ENCODE measurements around the gene SHQ1.

The SHQ1 gene

DNA sequence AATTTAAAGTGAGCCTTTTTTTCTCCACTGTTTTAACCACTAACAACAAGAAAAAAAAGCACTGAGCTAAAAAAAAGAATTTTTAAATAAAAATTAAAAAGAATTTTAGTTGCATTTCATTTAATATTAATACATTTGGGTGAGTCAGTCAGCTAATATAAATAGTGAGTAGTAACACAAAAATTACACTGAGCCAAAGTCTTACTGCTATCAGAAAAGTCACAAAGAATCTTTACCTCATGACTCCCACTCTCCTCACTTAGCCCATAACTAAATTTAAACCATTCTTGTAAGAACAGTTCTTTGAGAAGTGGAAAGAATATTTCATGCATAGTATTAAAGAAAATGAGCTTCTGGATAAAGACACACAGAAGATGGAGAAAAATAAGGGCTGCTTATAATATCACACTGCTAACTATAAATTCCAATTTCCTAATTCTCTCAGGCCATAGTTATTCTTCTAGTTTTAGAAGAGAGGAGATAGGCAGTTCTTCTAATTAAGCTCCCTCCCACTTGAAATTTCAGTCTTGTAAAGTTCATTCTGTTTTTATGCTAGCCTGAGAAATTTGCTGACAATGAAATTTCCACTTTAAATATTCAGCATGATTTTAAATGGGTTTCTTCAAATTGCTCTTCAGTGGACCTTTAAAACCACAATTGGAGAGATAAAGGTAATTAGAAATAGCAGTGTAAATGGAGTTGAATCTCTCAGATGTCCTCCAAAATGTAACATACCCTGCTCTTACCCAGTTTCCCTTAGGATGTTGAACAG lies 17.6 kb downstream of the SHQ1 start:
- TF ChIP-seq CTCF (IDR thresholded peaks at IDR 0.05; ENCODE audit: low read depth, low read length, missing control alignments): no peak
- no peak overlapping the region for H3K4me3 ChIP-seq (ENCODE audit: low read depth, low read length)
- no peak for DNase-seq (ENCODE audit: low read depth)

GRCh38 chr3:72829701-72830100 lies 18.5 kb downstream of the SHQ1 start:
- no peak for TF ChIP-seq CTCF (IDR thresholded peaks at IDR 0.05; ENCODE audit: low read depth, low read length, missing control alignments)
- no peak overlapping the region for H3K4me3 ChIP-seq (ENCODE audit: low read depth, low read length)
- DNase-seq (ENCODE audit: low read depth): no peak

- no peak for DNase-seq (ENCODE audit: low read depth)
- no peak overlapping the region for H3K4me3 ChIP-seq (ENCODE audit: low read depth, low read length)
- no peak for TF ChIP-seq CTCF (IDR thresholded peaks at IDR 0.05; ENCODE audit: low read depth, low read length, missing control alignments)
Observed at GRCh38 chr3:72821161-72821781, 27.0 kb downstream of the SHQ1 start.

GRCh38 chr3:72820415-72820814 lies 27.8 kb downstream of the SHQ1 start:
- no peak for DNase-seq (ENCODE audit: low read depth)
- H3K4me3 ChIP-seq (ENCODE audit: low read depth, low read length): no peak overlapping the region
- no peak for TF ChIP-seq CTCF (IDR thresholded peaks at IDR 0.05; ENCODE audit: low read depth, low read length, missing control alignments)

- no peak for TF ChIP-seq CTCF (IDR thresholded peaks at IDR 0.05; ENCODE audit: low read depth, low read length, missing control alignments)
Observed at GRCh38 chr3:72818905-72819304, 29.3 kb downstream of the SHQ1 start.

DNA sequence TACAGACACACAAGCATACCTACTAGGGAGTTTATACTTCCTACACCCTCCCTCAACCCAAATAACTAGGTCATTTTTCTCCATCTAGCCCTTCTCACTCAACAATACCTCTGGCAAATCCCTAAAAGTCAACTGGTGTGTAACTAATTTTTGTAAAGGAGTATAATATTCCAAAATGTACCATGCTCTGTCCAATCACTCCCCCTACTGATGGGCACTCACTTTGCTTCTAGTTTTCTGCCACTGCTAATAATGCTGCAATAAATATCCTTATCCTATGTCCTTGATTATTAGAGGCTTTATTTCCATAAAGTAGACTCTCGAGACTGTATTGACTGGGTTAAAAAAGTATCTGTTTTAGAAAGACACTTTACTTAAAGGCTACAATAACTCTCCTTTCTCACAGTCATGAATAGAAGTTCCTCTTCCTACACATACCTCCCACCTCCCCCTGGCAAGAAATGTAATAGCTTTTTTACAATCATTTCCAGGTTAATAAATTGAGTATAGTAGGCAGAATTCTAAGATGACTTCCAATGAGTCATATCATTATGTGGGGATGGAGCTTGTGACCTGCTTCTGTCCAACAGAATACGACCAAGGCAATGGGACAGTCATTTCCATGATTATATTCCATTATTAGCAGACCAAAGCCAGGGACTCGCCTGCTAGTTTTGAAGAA lies 30.0 kb downstream of the SHQ1 start:
- H3K4me3 ChIP-seq (ENCODE audit: low read depth, low read length): no peak overlapping the region
- no peak for DNase-seq (ENCODE audit: low read depth)
- TF ChIP-seq CTCF (IDR thresholded peaks at IDR 0.05; ENCODE audit: low read depth, low read length, missing control alignments): peak; percentile 48

More at GRCh38 chr3:72818905-72819304, 29.3 kb downstream of the SHQ1 start:
- DNase-seq (ENCODE audit: low read depth): no peak
- H3K4me3 ChIP-seq (ENCODE audit: low read depth, low read length): no peak overlapping the region
